22Rv1 (cell line): ENCODE results near the gene JPH3.

Experiments
- CTCF ChIP-seq: fragments of 450-650 bp; IDR thresholded peaks from 2 replicates; pipeline ENCODE4 v1.5.1; 2017; ENCODE audit warnings: mild to moderate bottlenecking
- ZFX ChIP-seq: fragments of 450-650 bp; IDR thresholded peaks from 2 replicates; pipeline ENCODE4 v1.6.1; 2017; ENCODE audit warnings: antibody characterized with exemption, borderline replicate concordance

GRCh38 chr16:87563022-87563421, 39.3 kb upstream of the JPH3 start:
- TF ChIP-seq CTCF (no peak), ZFX (no peak)
